Fibroblast of skin of back (primary cell): ENCODE data around the gene CACNA1E.
A peak's percentile ranks its signal among the peaks of the same experiment; 100 is the strongest.
"Not testable (repeated sequence)": the region's sequence is repeated elsewhere in the genome, so short reads cannot be mapped to it uniquely, and the experiment has no call there.

Experiments used
- DNase-seq: peaks from one replicate; pipeline ENCODE4 v3.0.0-alpha.2; 2013

Gene CACNA1E

DNA sequence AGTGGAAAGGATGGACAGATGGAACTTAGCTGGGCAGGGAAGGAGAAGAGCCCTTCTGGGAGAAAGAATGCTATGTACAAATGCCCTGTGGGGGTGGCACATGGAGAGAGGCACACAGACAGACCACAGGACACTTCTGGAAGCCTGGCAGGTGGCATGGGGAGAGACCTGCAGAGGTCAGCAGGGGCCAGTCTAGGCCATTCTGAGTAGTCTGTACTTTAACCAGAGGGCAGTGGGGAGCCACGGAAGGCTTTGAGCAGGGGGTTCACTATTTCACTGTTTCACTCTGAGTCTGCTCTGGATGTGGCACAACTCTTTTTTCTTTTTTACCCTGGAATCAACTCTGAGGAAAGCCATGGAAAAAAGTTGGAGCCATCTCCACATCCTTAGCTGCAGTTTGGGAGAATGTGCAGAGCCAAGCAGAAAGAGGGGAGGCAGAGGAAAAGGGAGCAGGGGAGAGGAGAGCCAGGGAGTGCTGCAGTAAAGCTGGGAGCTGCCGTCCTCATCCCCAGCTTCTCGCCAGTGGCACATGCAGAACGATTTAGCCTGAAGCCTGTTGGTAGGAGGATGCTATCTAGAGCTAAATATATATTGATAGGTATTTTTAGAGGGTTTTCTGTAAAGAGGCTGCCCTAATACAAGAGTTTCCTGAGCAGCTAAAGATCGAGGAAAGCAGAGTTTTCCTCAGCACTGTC is 34.0 kb downstream of the CACNA1E start:
- no peak for DNase-seq

DNA sequence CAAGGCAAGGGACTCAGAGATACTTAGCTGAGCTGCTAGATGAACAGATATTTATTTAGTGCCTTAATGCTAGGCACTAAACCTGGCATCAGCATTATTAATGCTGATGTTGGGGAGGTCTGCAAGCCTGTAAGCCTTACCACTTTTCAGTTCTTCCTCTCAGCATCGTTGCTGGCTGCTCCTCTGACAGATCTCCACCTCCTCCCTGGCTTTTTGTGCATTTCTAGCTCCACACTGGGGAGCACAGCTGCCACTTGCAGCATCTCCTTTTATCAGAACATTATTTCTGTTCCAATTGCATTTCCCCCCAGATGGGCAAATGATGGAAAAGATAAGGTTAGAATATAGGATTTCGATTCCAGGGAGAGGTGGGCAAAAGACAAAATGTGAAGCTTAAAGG is 34.8 kb downstream of the CACNA1E start:
- no peak for DNase-seq

DNA sequence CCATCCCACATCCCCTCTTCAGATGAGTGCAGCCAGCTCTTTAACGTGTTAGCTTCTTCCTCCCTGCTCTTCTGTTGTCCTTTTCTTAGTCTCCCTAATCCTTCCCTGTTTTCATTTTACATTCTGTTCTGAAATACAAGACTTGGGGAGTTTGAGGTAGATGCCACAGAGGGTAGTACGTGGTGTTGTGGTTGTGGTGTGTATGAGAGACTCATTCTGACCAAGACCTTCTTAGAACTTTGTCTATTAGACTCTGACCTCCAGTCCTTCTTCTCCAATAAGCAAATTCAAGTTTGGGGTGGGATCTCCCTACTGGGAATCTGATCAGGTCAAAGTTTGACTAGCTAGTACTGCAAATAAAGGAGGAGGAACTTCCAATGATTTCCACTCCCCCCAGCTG is 39.5 kb downstream of the CACNA1E start:
- no peak for DNase-seq

DNA sequence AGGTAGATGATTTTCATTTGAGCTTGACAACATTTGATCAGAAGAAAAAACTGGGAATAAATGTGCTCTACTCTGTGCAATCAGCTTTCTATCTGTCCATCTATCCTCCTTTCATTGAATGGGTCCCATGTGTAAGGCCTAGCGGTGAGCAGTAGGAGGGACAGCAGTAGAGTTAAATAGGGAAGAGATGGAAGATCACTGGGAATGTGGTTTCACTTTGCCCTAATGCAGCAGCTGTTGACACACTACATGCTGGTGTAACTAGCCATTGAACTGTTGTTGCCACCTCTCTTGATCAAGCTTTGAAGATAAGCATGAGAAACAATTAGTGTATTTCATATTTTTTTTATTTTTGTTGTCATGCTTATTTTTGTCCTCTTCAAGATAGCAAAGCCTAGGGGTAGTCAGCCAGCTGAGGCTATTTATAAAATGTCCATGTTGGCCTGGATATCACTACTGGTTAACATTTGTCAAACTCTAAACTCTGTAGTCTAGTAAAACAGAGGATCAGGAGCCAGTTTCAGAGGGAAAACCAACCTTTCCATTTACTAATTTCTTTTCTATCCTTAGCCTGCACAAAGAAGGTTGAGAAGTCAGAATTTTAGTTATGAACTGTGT is 41.9 kb downstream of the CACNA1E start:
- no peak for DNase-seq

DNA sequence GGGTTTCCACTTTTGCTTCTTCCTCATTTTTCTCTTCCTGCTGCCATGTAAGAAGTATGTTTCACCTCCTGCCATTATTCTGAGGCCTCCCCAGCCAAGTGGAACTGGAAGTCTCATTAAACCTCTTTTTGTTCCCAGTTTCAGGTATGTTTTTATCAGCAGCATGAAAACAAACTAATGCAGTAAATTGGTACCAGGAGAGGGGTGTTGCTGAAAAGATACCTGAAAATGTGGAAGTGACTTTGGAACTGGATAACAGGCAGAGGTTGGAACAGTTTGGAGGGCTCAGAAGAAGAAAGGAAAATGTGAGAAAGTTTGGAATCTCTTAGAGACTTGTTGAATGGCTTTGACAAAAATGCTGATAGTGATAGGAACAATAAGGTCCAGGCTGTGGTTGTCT is 44.9 kb downstream of the CACNA1E start:
- DNase-seq, result not testable (repeated sequence)

DNA sequence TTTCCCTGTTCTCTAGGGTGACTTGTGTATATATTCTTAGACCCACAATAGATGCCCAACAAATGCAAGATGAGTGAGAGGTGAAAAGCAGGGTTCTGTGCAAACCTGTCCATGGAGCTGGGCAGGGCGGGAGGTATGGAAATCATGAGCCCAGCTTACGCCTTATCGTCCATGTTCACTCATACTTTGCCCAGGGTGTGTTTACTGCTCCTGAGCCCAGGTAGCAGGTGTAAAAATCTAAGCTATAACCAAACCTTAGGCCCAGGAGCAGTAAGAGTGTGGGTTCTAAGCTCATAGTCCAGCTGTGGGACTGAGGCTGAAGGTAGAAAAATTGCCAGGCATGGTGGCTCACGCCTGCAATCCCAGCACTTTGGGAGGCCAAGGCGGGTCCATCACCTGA is 48.1 kb downstream of the CACNA1E start:
- no peak for DNase-seq

DNA sequence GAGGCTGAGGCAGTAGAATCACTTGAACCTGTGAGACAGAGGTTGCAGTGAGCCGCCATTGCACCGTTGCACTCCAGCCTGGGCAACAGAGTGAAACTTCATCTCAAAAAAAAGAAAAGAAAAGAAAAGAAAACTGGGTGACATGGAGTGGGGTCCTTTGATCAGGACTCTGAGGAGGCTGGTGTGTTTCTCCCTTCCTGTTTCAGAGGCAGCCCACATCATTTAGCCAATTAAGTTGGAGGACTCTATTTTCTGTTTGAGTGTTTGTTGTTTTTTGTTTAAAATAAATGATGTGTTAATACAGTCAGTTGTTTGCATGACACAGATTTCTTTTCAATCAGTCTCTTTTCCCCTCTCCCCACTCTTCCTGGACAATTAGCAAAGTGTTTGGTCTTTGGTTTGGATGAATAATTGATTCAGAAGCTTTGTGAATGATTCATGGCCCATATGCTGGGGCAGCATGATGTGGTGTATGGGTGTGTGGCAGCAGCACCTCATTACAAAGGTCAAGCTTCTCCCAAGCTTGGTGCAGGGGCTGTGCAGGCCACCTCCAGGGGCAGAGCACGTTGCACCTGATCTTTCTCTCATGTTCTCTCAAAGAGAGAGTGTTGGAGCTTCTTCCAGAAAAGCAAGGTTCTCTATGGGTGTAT is 48.8 kb downstream of the CACNA1E start:
- no peak for DNase-seq

DNA sequence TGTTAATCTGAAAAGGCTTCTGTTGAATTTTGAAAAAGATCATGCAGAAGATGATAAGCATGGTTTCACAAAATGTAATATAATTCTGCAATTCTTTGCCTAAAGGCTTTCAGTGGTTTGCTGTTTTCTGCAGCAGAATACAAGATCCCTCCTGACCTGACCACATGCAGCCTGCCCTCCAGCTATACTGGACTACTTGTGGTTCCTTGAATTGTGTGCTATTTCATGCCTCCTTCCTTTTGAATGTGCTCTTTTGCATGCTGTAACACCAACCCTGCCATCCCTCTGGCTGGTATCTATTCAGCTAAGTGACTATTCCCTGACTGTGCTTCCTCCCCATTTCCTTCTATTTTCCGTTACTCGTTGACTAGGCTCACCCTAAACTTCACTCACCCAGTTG is 55.5 kb downstream of the CACNA1E start:
- no peak for DNase-seq

DNA sequence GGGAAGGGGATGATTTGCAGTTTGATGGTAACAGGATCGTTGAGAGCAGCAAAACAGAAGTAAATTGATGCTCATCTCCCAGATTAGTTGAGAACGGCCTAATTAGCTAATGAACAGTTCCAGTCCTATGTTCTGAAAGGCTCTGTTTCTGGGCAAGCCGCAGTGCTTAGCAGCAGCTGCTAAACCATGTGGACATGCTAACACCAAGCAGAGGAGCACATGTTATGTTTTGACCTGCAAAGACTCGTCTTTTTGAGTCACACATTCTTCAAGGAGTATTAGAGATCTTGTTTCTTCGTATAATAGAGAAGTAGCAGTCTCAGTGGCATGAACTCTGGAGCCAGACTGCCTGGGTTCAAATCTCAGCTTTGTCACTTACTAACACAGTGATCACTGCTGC is 58.1 kb downstream of the CACNA1E start:
- DNase-seq, result no peak

DNA sequence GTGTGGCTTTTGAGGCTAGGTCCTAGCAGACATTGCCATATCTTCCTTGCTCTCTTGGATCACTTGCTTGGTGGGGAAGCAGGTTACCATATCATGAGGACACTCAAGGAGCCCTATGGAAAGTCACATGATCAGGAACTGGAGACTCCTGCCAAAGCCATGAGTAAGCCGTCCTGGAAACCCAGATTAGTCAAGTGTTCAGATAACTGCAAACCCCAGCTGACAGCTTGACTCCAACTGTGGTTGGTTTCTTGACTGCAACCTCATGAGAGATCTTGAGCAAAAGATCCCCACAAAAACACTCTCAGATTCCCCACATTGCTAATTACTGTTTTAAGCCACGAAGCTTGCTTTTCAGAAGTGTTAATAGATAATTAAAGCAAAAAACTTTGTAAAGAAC is 58.6 kb downstream of the CACNA1E start:
- peak; percentile 6 for DNase-seq

DNA sequence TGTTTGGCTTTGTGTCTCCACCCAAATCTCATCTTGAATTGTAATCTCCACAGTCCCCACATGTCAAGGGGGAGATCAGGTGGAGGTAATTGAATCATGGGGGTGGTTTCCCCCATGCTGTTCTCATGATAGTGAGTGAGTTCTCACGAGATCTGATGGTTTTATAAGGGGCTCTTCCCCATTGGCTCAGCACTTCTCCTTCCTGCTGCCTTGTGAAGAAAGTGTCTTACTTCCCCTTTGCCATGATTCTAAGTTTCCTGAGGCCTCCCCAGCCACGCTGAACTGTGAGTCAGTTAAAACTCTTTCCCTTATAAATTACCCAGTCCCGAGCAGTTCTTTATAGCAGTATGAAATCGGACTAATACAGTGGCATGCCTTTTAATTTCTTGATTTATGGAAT is 59.1 kb downstream of the CACNA1E start:
- not testable (repeated sequence) for DNase-seq

DNA sequence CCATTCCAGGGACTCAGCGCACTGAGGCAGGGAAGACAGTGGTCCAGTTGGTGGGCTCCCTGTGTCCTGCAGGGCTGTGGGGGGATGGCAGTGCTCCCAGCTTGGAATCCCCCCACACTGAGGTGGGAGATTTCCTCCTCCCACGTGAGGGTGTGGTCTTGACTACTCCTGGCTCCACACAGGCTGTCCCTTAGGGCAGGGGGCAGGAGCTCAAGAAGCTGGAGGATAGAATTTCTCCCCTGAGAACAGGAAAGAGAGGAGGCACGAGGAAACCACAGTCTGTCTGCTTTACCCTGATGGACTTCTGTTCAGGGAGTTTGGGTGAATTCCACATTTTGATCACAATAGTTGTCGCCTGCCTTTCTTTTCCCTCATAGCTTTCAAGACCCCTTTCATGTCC is 62.1 kb downstream of the CACNA1E start:
- no peak for DNase-seq

DNA sequence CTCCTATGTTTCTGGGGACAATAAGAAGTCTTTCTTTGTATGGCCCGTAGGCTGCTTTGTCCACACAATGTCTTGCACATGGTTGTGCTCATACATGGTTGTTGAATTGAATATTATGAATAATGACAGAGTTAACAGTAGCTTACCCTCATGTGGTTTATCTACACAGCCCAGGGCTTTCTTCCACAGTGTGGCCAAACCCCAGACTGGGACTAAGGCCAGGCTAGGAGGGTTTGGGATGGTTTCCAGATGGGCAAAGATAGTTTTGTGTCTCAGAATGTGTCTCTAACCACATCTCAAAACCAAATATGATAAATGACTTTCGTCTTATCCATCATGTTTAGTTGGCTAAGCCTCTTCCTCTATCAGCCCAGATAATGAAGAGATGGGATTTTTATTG is 65.2 kb downstream of the CACNA1E start:
- DNase-seq, result no peak

DNA sequence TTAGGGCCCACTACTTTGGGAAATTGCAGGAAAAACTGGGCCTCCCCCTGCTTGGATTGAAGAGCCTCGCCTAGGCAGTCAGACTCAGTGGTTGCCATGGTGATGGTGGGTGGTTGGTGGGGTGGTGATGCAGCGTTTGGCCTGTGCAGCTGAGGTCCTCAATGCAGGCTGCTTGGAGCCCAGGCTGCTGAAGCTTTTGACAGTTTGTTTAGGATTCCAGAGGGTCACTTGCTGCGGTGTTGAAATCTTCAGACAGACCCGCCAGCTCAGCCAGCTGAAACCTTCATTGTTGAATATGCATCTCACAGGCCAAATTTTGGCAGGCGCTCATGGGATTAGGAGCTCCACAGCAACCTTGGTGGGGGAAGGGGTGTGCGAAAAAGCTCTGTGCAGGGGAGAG is 67.9 kb downstream of the CACNA1E start:
- DNase-seq, result no peak

DNA sequence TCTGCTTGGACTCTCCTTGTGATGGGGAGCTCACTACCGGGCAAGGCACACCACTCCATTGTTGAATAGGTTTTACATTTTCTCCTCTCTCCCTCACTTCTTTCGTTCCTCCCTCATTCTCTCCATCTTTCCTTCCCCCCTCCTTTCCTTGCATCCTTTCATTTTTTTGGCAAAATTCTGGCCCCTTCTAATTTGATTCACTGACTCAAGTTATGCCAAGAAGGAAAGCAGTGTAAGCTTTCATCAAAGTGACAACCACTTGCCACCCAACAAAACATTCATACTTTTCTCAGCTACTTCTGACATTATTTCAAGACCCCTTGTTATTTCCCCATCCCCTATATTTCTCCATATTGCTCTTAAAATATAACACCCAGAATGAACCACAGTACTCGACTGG is 68.4 kb downstream of the CACNA1E start:
- DNase-seq, result no peak

DNA sequence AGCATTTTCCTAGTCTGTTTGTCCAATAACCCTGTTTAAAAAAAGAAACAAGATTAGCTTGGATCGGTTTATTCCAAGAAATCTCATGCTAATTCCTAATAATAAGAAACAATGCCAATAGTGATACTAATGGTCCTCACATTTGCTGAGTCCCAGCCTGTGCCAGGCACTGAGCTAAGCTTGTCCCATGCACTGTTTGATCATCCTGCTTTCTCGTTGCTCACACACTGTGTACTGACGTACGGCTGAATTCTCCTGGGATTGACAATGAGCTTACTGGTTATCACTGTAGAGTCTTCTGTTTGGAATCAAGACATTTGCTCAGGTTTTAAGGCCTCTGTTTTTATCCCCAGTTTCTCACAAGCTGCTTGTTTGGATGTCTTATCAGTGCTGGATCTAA is 71.1 kb downstream of the CACNA1E start:
- DNase-seq, result no peak

DNA sequence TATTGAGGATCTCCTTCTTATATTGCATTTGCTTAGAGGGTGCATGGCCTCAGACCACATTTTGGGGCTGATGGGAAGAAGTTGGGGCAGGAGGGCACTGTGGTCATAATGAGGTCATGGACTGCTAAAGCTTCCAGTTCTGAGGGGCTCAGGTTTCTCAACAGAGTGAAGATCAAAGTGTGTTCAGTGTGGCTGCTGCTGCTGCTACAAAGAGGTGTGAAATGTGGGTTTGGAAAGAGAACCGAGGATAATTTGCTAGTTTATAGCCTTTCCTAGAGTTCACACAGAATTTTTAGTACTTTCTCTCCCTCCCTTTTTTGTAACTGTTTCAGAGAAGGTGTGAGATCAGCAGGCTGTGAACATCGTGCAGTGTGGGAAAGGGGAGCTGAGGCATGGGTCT is 73.3 kb downstream of the CACNA1E start:
- no peak for DNase-seq

DNA sequence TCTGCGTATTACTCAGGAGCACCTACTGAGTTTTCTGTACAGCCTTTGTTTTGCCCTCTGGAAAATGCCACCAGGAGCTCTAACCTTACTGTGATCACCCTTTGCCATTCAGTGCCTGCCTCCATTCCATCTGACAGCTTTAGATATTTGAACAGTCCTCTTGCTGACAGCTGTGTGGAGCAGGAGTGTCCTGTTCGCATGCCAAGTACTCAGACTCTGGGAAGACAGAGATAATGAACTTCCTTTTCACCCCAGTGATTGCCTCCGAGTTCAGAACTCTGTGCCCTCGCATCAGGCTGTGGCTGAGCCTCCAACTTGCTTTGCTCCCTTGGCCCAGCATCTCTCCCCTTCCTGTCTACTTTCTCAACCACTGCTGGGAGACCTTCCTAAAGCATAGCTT is 74.0 kb downstream of the CACNA1E start:
- no peak for DNase-seq

DNA sequence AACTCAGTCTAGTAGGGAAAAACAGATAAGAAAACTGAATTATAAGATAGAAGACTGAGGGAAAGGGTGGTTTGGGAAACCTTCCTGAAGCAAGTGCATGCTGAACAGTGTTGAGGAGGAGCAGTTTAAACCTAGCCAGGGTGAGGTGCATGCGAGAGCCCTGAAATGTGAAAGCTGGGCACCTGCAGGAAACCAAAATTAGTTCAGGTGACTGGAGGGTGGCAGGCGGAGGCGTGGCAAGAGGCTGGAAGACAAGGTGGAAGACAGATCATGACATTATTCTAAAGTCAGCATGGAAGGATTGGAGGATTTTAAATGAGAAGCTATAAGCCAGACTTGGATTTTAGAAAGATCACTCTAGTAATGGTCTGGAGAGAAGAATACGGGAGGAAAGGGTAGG is 75.1 kb downstream of the CACNA1E start:
- DNase-seq, result no peak

DNA sequence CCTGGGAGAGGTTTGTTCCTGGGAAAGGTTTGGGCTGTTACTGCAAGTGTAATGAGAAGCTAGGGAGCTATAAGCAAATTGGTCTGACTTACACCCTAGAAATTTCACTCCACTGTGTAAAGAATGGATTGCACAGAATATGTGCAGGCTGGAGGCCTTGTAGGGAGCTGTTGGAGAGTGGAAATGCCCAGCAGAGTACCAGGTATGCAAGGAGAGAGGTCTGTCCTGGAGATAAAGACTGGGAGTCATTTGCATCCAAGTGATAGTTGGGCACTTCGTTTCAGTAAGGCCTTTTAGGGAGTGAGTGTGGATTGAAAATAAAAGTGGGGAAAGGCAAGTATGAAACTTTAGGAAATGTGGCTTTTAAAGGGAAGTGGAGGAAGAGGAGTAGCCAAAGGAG is 75.8 kb downstream of the CACNA1E start:
- DNase-seq, result no peak

DNA sequence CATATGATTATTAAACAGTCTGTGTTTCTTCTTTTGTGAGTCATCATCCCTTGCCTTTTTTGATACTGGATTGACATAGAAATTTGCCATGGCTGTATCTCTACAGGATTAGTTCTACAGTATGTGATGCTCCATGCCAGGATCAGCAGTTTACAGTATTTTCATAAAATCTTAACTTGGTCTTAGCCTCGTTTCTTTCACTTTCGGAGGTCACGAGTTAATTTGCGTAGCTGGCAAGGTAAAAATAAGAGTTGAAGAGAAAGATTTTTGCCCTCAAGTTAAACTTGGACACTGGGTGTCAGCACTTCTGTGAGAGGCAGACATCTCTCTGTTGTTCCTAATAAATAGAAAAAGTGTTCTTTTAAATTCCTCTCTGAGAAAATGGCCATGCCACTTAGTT is 79.1 kb downstream of the CACNA1E start:
- no peak for DNase-seq

DNA sequence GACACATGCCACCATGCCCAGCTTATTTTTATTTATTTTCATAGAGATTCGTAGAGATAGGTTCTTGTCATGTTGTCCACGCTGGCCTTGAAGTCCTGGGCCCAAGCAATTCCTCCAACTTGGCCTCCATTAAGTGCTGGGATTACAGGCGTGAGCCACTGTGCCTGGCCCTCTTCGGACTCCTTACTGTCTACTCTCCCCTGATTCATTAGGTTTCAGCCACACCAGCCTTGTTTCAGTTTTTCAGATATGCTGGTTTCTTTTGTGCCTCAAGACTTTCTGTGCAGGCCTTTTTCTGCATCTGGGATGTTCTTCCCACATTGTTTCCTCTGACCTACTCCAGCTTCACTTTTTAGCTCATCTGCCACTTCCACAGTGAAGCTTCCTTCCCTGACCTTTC is 85.4 kb downstream of the CACNA1E start:
- no peak for DNase-seq

DNA sequence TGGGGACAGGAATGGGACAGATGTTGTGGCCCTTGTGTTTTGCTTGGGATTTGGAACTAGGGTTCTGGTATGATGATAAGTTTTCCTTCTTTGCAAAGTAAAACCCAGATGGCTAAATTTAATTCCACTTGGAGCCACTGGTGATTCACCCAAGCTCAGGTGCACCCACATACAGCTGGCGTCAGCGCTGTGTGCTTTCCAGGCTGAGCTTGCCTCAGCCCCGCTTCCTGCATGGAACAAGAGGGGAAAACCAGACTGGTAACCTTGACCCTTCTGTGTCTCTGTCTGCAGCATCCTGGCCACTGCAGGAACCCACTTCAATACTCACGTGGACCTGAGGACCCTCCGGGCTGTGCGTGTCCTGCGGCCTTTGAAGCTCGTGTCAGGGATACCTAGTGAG is 94.2 kb downstream of the CACNA1E start:
- no peak for DNase-seq

DNA sequence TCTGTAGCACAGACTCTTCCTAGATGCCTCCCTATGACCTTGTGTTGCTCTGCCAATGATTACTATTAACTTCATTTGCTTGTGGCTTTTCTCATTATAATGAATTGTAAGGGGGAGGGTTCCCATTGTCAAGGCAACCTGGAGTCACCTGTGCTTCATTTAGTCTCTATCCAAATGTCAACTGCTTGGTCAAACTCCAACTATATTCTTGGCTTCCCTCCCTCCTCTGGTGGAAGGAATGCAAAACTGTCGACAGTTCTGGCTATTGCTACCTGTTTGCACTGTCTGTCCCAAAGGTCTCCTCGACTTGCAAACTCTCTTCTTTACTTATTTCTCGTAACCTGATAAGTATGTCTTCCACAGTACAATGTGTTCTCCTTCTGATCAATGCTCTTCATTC is 100.3 kb downstream of the CACNA1E start:
- no peak for DNase-seq
